ENCODE measurements around the gene ATP11C. TPM values are rescaled to one million over a fixed set of nuclear protein-coding genes. Genes with fewer than 3 reads are reported as not detected.
A peak's percentile ranks its signal among the peaks of the same experiment; 100 is the strongest.

The ATP11C gene
- total and polyA plus RNA-seq, 10 of the 15 experiments (the other 5 are each of a cell fraction or from before 2014, with no cell fraction given): 16.2 to 44.0 (median 24.8) TPM

DNA sequence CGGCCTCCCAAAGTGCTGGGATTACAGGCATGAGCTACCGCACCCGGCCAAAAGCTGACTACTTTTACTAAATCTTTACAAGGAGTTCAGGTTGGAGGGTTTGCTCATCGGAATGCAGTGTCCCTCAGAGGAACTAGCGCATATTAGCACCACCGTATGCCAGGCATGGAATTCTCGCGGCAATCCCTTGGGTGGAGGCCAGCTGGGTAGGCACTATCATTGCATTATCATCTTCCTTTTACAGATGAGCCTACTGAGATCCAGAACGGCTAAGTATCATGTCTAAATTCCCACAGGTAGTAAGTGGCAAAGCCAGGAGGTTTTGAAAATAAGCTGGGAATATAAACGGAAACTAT lies 38.5 kb upstream of the ATP11C start:
- FAIRE-seq (no peak), ATAC-seq (no peak), DNase-seq (ENCODE audit: low read depth, low spot score) (no peak)
- ChIA-PET RAD21 (ENCODE audit: unreplicated experiment) (no interaction called here), CTCF (no interaction called here), SMC1A (ENCODE audit: uncharacterized antibody, unreplicated experiment) (no interaction called here), POLR2A (no interaction called here)
- intact Hi-C loops (cut with micrococcal nuclease; ENCODE audit: unreplicated experiment): loop anchor here (10.0 kb wide), 1 partner anchor 847 kb away; no protein-coding TSS in a partner anchor
- no TSS peak for BruUV-seq (replicated peaks)
- Histone ChIP-seq H3K36me3 (ENCODE audit: control insufficient read depth in 2 of 2, insufficient read depth in 2 of 2, low read length in 1 of 2) (no peaks in the 10 kb centered on the region), H3K9ac (ENCODE audit: control insufficient read depth, insufficient read depth, low read length) (no peak overlapping the region), H4K20me1 (ENCODE audit: control insufficient read depth, insufficient read depth) (no peaks in the 10 kb centered on the region), H3K9me3 (replicated peaks; ENCODE audit: control insufficient read depth, insufficient read depth, low read length) (no peaks in the 10 kb centered on the region), H3K4me2 (ENCODE audit: control insufficient read depth, insufficient read depth) (no peak overlapping the region), H3K4me1 (ENCODE audit: control insufficient read depth, insufficient read depth, low read length) (no peaks in the 10 kb centered on the region), H3K27ac (ENCODE audit: control insufficient read depth, insufficient read depth) (no peak overlapping the region), H3K27me3 (replicated peaks in 1 of 2; ENCODE audit: control insufficient read depth in 2 of 2, insufficient read depth in 2 of 2, low read length in 1 of 2) (no peaks in the 10 kb centered on the region), H2AFZ (ENCODE audit: control insufficient read depth, low read depth, low read length) (no peak overlapping the region), H3K4me3 (no peak overlapping the region), H3K79me2 (ENCODE audit: control insufficient read depth, insufficient read depth, low read length) (no peaks in the 10 kb centered on the region)
- 51% methylated on average over 10 of the region's 10 CpGs for WGBS (ENCODE audit: insufficient coverage, insufficient replicate concordance, low lambda C conversion rate, missing lambda C conversion rate)
- in situ Hi-C loops (cut with MboI): no loop called here
- no peak for TF ChIP-seq BHLHE40 (IDR thresholded peaks at IDR 0.05; ENCODE audit: borderline replicate concordance in 1 of 2, low read depth in 2 of 2, low read length in 1 of 2)
- TF ChIP-seq, protein P1, sequence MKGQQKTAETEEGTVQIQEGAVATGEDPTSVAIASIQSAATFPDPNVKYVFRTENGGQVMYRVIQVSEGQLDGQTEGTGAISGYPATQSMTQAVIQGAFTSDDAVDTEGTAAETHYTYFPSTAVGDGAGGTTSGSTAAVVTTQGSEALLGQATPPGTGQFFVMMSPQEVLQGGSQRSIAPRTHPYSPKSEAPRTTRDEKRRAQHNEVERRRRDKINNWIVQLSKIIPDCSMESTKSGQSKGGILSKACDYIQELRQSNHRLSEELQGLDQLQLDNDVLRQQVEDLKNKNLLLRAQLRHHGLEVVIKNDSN (IDR thresholded peaks at IDR 0.05; ENCODE audit: borderline replicate concordance, extremely low read length, insufficient read depth, low read depth, low read length): no peak
- TF ChIP-seq TCF3 (IDR thresholded peaks at IDR 0.05; ENCODE audit: borderline replicate concordance, insufficient read depth, low read depth, low read length): no peak
- TF ChIP-seq TAF1 (IDR thresholded peaks at IDR 0.05; ENCODE audit: borderline replicate concordance, low read depth, low read length): no peak

DNA sequence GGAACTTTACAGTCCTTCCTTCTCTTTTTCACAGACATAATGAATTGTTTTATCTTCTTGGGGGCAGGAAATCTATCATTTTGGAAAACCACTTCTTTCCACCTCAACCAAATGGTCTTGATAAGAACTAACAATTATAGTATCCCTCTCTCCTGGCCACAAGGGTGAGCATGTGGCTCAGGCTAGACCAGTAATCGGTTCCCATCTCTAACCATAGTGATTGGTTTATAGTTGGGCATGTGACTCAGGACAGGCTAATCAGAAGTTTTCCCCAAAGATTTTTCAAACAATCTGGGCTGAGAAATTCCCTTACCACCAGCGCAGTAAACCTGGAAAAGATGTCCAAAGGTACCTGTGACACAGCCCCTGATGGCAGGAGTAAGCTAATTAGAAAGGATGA lies 36.4 kb upstream of the ATP11C start:
- SMC1A ChIA-PET (ENCODE audit: uncharacterized antibody, unreplicated experiment): no interaction called here
- no peaks in the 10 kb centered on the region for H4K20me1 ChIP-seq (ENCODE audit: control insufficient read depth, insufficient read depth)
- H3K9me3 ChIP-seq (replicated peaks; ENCODE audit: control insufficient read depth, insufficient read depth, low read length): no peaks in the 10 kb centered on the region
- H3K4me2 ChIP-seq (ENCODE audit: control insufficient read depth, insufficient read depth): no peak overlapping the region
- no peak overlapping the region for H3K27ac ChIP-seq (ENCODE audit: control insufficient read depth, insufficient read depth)
- FAIRE-seq: no peak
- no peak for DNase-seq (ENCODE audit: low read depth, low spot score)
- H3K79me2 ChIP-seq (ENCODE audit: control insufficient read depth, insufficient read depth, low read length): no peaks in the 10 kb centered on the region
- no peak overlapping the region for H2AFZ ChIP-seq (ENCODE audit: control insufficient read depth, low read depth, low read length)
- RAD21 ChIA-PET (ENCODE audit: unreplicated experiment): no interaction called here
- no peak for ATAC-seq
- H3K9ac ChIP-seq (ENCODE audit: control insufficient read depth, insufficient read depth, low read length): no peak overlapping the region
- in situ Hi-C loops (cut with MboI): no loop called here
- CTCF ChIA-PET: no interaction called here
- no peak overlapping the region for H3K4me3 ChIP-seq
- 37% methylated on average over 2 of the region's 2 CpGs for WGBS (ENCODE audit: insufficient coverage, insufficient replicate concordance, low lambda C conversion rate, missing lambda C conversion rate)
- no TSS peak for BruUV-seq (replicated peaks)
- no peaks in the 10 kb centered on the region for H3K4me1 ChIP-seq (ENCODE audit: control insufficient read depth, insufficient read depth, low read length)
- POLR2A ChIA-PET: no interaction called here
- 0 out of 2 replicates have a peak, but pooled peaks have one; percentile 10 for TF ChIP-seq NFYB (IDR thresholded peaks at IDR 0.05; ENCODE audit: insufficient read depth, low read depth, low read length)
- no peak for TF ChIP-seq RCOR1 (conservative IDR thresholded peaks at IDR 0.05; ENCODE audit: low read depth, low read length)
- TF ChIP-seq TBL1XR1 (IDR thresholded peaks at IDR 0.05; ENCODE audit: low read depth, low read length): no peak
- TF ChIP-seq JUND (IDR thresholded peaks at IDR 0.05; ENCODE audit: low read depth, low read length): no peak
- H3K36me3 ChIP-seq (ENCODE audit: control insufficient read depth in 2 of 2, insufficient read depth in 2 of 2, low read length in 1 of 2): no peaks in the 10 kb centered on the region
- H3K27me3 ChIP-seq (replicated peaks in 1 of 2; ENCODE audit: control insufficient read depth in 2 of 2, insufficient read depth in 2 of 2, low read length in 1 of 2): no peaks in the 10 kb centered on the region
- intact Hi-C loops (cut with micrococcal nuclease; ENCODE audit: unreplicated experiment): loop anchor here (10.0 kb wide), 1 partner anchor 414 kb away; no protein-coding TSS in a partner anchor
